HCT116 (cell line): ENCODE measurements around the gene FASN.

ENCODE experiments used
- CBX3 ChIP-seq: IDR thresholded peaks from 2 replicates; pipeline ENCODE4 v1.6.1; 2012; ENCODE audit warnings: low read depth
- EGR1 ChIP-seq: IDR thresholded peaks from 2 replicates; pipeline ENCODE4 v1.6.1; 2012; ENCODE audit warnings: low read depth
- ELF1 ChIP-seq: IDR thresholded peaks from 2 replicates; pipeline ENCODE4 v1.6.1; 2012; ENCODE audit warnings: low read depth, borderline replicate concordance
- EZH2 ChIP-seq: fragments of 200-600 bp; sonication (generic); IDR thresholded peaks from 2 replicates; pipeline ENCODE4 v1.6.1; 2017; ENCODE audit warnings: antibody characterized with exemption, mixed run types
- EZH2phosphoT487 ChIP-seq: fragments of 200-600 bp; IDR thresholded peaks from 2 replicates; pipeline ENCODE4 v1.6.1; 2018; ENCODE audit warnings: antibody characterized with exemption, borderline replicate concordance
- POLR2A ChIP-seq: IDR thresholded peaks from 2 replicates; pipeline ENCODE4 v1.7.0; 2011; ENCODE audit warnings: borderline replicate concordance; ENCODE audit not compliant: insufficient read depth, insufficient read length; ENCODE audit errors: extremely low read depth
- POLR2AphosphoS5 ChIP-seq: IDR thresholded peaks from 2 replicates; pipeline ENCODE4 v1.6.1; 2011; ENCODE audit warnings: mild to moderate bottlenecking, low read depth, low read length, moderate library complexity
- SRF ChIP-seq: IDR thresholded peaks from 2 replicates; pipeline ENCODE4 v1.6.1; 2012; ENCODE audit warnings: low read depth
- TCF7L2 ChIP-seq: IDR thresholded peaks from 2 replicates; pipeline ENCODE4 v1.7.0; 2011; ENCODE audit warnings: borderline replicate concordance, inconsistent platforms; ENCODE audit not compliant: insufficient read depth, insufficient read length; ENCODE audit errors: extremely low read depth
- YY1 ChIP-seq: IDR thresholded peaks from 2 replicates; pipeline ENCODE4 v1.6.1; 2011; ENCODE audit warnings: low read length, low read depth, moderate library complexity, mild to moderate bottlenecking; ENCODE audit not compliant: insufficient replicate concordance; ENCODE audit errors: extremely low read depth
- TF ChIP-seq, protein P1 (sequence below), 3 experiments: fragments of 200-600 bp in 1 of 3; sonication (generic) in 1 of 3; IDR thresholded peaks in 2 of 3; conservative IDR thresholded peaks in 1 of 3; 2 replicates each; pipeline ENCODE4 v1.5.1; 2012 to 2017; ENCODE audit warnings: low read depth in 2 of 3, low read length in 2 of 3, antibody characterized with exemption in 1 of 3, borderline replicate concordance in 1 of 3, control low read depth in 1 of 3, mild to moderate bottlenecking in 1 of 3, mixed read lengths in 1 of 3, mixed run types in 1 of 3, moderate library complexity in 1 of 3; ENCODE audit not compliant: insufficient read depth in 1 of 3
- TF ChIP-seq, protein P2 (sequence below): IDR thresholded peaks from 2 replicates; pipeline ENCODE4 v1.6.1; 2011; ENCODE audit warnings: mild to moderate bottlenecking, low read length, moderate library complexity; ENCODE audit not compliant: insufficient replicate concordance; ENCODE audit errors: extremely low read depth
- TF ChIP-seq, protein P3 (sequence below): IDR thresholded peaks from 2 replicates; pipeline ENCODE4 v1.6.1; 2012; ENCODE audit warnings: low read depth
- TF ChIP-seq, protein P4 (sequence below): IDR thresholded peaks from 2 replicates; pipeline ENCODE4 v1.6.1; 2012

DNA sequence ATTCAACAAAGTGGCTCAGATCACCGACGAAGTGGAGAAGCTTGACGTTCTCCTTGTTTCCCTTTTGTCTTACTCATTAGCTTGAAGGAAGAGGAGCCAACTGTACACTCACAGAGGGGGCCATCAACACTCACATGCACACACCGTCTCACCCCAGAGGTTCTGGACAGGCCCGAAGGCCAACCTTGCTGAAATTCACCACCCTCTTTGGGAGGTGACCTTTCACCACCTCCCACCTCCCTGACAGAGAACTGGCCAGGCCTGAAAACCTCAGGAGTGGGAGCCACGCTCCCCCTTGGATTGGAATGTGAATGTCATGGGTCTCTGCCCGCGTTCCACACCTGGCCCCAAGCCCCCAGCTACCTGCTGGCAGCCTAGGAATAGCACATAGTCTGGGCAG is 62.5 kb downstream of the FASN start:
- TF ChIP-seq, protein P1, sequence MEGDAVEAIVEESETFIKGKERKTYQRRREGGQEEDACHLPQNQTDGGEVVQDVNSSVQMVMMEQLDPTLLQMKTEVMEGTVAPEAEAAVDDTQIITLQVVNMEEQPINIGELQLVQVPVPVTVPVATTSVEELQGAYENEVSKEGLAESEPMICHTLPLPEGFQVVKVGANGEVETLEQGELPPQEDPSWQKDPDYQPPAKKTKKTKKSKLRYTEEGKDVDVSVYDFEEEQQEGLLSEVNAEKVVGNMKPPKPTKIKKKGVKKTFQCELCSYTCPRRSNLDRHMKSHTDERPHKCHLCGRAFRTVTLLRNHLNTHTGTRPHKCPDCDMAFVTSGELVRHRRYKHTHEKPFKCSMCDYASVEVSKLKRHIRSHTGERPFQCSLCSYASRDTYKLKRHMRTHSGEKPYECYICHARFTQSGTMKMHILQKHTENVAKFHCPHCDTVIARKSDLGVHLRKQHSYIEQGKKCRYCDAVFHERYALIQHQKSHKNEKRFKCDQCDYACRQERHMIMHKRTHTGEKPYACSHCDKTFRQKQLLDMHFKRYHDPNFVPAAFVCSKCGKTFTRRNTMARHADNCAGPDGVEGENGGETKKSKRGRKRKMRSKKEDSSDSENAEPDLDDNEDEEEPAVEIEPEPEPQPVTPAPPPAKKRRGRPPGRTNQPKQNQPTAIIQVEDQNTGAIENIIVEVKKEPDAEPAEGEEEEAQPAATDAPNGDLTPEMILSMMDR (IDR thresholded peaks at IDR 0.05 in 2 of 3, conservative IDR thresholded peaks at IDR 0.05 in 1 of 3; ENCODE audit: borderline replicate concordance in 1 of 3, insufficient read depth in 1 of 3, low read depth in 2 of 3, low read length in 2 of 3): no peak
- TF ChIP-seq POLR2A: no peak
- no peak for TF ChIP-seq YY1
- no peak for TF ChIP-seq SRF
- TF ChIP-seq POLR2AphosphoS5: no peak
- no peak for TF ChIP-seq EZH2phosphoT487
- no peak for TF ChIP-seq EGR1
- no peak for TF ChIP-seq TCF7L2
- TF ChIP-seq, protein P2, sequence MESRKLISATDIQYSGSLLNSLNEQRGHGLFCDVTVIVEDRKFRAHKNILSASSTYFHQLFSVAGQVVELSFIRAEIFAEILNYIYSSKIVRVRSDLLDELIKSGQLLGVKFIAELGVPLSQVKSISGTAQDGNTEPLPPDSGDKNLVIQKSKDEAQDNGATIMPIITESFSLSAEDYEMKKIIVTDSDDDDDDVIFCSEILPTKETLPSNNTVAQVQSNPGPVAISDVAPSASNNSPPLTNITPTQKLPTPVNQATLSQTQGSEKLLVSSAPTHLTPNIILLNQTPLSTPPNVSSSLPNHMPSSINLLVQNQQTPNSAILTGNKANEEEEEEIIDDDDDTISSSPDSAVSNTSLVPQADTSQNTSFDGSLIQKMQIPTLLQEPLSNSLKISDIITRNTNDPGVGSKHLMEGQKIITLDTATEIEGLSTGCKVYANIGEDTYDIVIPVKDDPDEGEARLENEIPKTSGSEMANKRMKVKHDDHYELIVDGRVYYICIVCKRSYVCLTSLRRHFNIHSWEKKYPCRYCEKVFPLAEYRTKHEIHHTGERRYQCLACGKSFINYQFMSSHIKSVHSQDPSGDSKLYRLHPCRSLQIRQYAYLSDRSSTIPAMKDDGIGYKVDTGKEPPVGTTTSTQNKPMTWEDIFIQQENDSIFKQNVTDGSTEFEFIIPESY: no peak
- TF ChIP-seq CBX3: no peak
- TF ChIP-seq ELF1: no peak
- TF ChIP-seq, protein P3, sequence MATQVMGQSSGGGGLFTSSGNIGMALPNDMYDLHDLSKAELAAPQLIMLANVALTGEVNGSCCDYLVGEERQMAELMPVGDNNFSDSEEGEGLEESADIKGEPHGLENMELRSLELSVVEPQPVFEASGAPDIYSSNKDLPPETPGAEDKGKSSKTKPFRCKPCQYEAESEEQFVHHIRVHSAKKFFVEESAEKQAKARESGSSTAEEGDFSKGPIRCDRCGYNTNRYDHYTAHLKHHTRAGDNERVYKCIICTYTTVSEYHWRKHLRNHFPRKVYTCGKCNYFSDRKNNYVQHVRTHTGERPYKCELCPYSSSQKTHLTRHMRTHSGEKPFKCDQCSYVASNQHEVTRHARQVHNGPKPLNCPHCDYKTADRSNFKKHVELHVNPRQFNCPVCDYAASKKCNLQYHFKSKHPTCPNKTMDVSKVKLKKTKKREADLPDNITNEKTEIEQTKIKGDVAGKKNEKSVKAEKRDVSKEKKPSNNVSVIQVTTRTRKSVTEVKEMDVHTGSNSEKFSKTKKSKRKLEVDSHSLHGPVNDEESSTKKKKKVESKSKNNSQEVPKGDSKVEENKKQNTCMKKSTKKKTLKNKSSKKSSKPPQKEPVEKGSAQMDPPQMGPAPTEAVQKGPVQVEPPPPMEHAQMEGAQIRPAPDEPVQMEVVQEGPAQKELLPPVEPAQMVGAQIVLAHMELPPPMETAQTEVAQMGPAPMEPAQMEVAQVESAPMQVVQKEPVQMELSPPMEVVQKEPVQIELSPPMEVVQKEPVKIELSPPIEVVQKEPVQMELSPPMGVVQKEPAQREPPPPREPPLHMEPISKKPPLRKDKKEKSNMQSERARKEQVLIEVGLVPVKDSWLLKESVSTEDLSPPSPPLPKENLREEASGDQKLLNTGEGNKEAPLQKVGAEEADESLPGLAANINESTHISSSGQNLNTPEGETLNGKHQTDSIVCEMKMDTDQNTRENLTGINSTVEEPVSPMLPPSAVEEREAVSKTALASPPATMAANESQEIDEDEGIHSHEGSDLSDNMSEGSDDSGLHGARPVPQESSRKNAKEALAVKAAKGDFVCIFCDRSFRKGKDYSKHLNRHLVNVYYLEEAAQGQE: no peak
- no peak for TF ChIP-seq EZH2
- TF ChIP-seq, protein P4, sequence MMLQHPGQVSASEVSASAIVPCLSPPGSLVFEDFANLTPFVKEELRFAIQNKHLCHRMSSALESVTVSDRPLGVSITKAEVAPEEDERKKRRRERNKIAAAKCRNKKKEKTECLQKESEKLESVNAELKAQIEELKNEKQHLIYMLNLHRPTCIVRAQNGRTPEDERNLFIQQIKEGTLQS: no peak
